ENCODE data around the gene LETM1. TPM values are rescaled to one million over a fixed set of nuclear protein-coding genes. Genes with fewer than 3 reads are reported as not detected.

The LETM1 gene
- total and polyA plus RNA-seq, 2 of the 8 experiments (the other 6 are each of a cell fraction or from before 2014, with no cell fraction given): 19.8 to 50.1 TPM

GRCh38 chr4:1769692-1770091, 86.3 kb downstream of the LETM1 start:
- 81% methylated on average over 4 of the region's 6 CpGs; no CpG with 5 or more reads in 1 of the 2 experiments for WGBS, 2 experiments (ENCODE audit: extremely low coverage in 1 of 2, insufficient coverage in 1 of 2, insufficient read length in 1 of 2, insufficient replicate concordance in 2 of 2, low coverage in 1 of 2, low lambda C conversion rate in 2 of 2, missing lambda C conversion rate in 1 of 2)
- POLR2A ChIA-PET (ENCODE audit: partially characterized antibody): interaction anchor here (1.0 to 17.2 kb wide), 4 partner anchors 8 to 21 kb away, joined by 3 to 170 read pairs (median 5); partner anchors contain the start of gene FGFR3
- H3K4me2 ChIP-seq (ENCODE audit: insufficient read depth in 1 of 2, low read depth in 2 of 2, low read length in 2 of 2): no peak overlapping the region
- H3K9ac ChIP-seq (replicated peaks in 1 of 4; ENCODE audit: extremely low read depth in 1 of 4, low read depth in 3 of 4, low read length in 3 of 4): no peak overlapping the region
- no peak overlapping the region for H2BK120ac ChIP-seq (replicated peaks; ENCODE audit: low read depth, low read length)
- H3K4ac ChIP-seq (replicated peaks; ENCODE audit: insufficient read length, low read depth, low read length): peak overlapping the region; percentile 46
- no peaks in the 10 kb centered on the region for H3K79me1 ChIP-seq (ENCODE audit: low read depth, low read length)
- H3K4me1 ChIP-seq (replicated peaks in 1 of 4; ENCODE audit: control insufficient read depth in 3 of 4, insufficient read depth in 4 of 4, low read length in 3 of 4): peaks cover 5 to 44% (median 30%) of the 10 kb centered on the region in 4 experiments
- peak overlapping the region; percentile 7; the same call in 1 of the 2 replicates for H4K8ac ChIP-seq (ENCODE audit: extremely low read depth, insufficient read depth, low read length)
- H3K56ac ChIP-seq (replicated peaks; ENCODE audit: insufficient read length, low read depth, low read length): no peak overlapping the region
- H3K23ac ChIP-seq (ENCODE audit: insufficient read length): no peak overlapping the region
- H3K9me3 ChIP-seq (ENCODE audit: insufficient read depth in 2 of 2, low read depth in 1 of 2, low read length in 1 of 2): no peaks in the 10 kb centered on the region
- H3K14ac ChIP-seq (ENCODE audit: insufficient read length): no peak overlapping the region
- CTCF ChIA-PET (ENCODE audit: partially characterized antibody): interaction anchor here (52.9 to 71.2 kb wide), 2 partner anchors 5 to 19 kb away, joined by 2507 read pairs; partner anchors contain the start of gene FGFR3
- H2AK5ac ChIP-seq (ENCODE audit: low read depth, low read length): 0 out of 2 replicates have a peak overlapping the region, but pooled peaks have one; percentile 65
- peaks cover 4% of the 10 kb centered on the region; the same call in 1 of the 2 replicates for H3K23me2 ChIP-seq (ENCODE audit: low read depth, low read length)
- peak overlapping the region; percentile 68; the same call in 1 of the 2 replicates for H2BK12ac ChIP-seq (ENCODE audit: low read depth, low read length)
- H2BK20ac ChIP-seq (ENCODE audit: low read length): no peak overlapping the region; the same call in 1 of the 2 replicates
- peaks cover 0 to 2% of the 10 kb centered on the region in 2 experiments for H4K20me1 ChIP-seq (replicated peaks in 1 of 2; ENCODE audit: control insufficient read depth in 1 of 2, insufficient read depth in 2 of 2, low read length in 2 of 2)
- no peak overlapping the region for H2AFZ ChIP-seq (ENCODE audit: low read length)
- peak overlapping the region; percentile 60; the same call in 1 of the 2 replicates for H3K18ac ChIP-seq (ENCODE audit: extremely low read depth, low read length)
- H3K27me3 ChIP-seq (replicated peaks in 1 of 4; ENCODE audit: control insufficient read depth in 3 of 4, extremely low read depth in 1 of 4, insufficient read depth in 3 of 4, low read length in 3 of 4): peaks cover 0 to 2% (median 0%) of the 10 kb centered on the region in 4 experiments; a peak in 2 of 7 replicates
- DNase-seq (ENCODE audit: low read depth in 1 of 2, low spot score in 2 of 2) (no peak), FAIRE-seq (no peak)
- H2BK15ac ChIP-seq (ENCODE audit: low read length): no peak overlapping the region; the same call in 1 of the 2 replicates
- TF ChIP-seq TEAD4 (IDR thresholded peaks at IDR 0.05; ENCODE audit: low read depth, low read length) (no peak), GABPA (IDR thresholded peaks at IDR 0.05; ENCODE audit: borderline replicate concordance, insufficient read depth, low read length) (no peak), TCF12 (IDR thresholded peaks at IDR 0.05; ENCODE audit: low read depth, low read length) (no peak), SUZ12 (IDR thresholded peaks at IDR 0.05; ENCODE audit: low read length) (no peak), BRCA1 (IDR thresholded peaks at IDR 0.05; ENCODE audit: low read depth, low read length) (no peak), SAP30 (IDR thresholded peaks at IDR 0.05; ENCODE audit: insufficient read depth, insufficient replicate concordance, low read length) (no peak), RFX5 (IDR thresholded peaks at IDR 0.05; ENCODE audit: borderline replicate concordance, low read depth, low read length) (no peak)
- H4K5ac ChIP-seq (ENCODE audit: insufficient read length, low read depth, low read length): no peak overlapping the region
- H3K4me3 ChIP-seq (ENCODE audit: extremely low read depth in 1 of 4, insufficient read depth in 2 of 4, low read depth in 3 of 4, low read length in 4 of 4): no peak overlapping the region
- peak overlapping the region; percentile 44 for H4K91ac ChIP-seq (replicated peaks; ENCODE audit: insufficient read length, low read length)
- H3K36me3 ChIP-seq (ENCODE audit: control insufficient read depth in 2 of 4, insufficient read depth in 4 of 4, low read length in 3 of 4): no peaks in the 10 kb centered on the region
- peak overlapping the region; percentile 75; the same call in 1 of the 2 replicates for H2BK5ac ChIP-seq (ENCODE audit: low read depth, low read length)
- H3K27ac ChIP-seq (ENCODE audit: low read depth, low read length): no peak overlapping the region
- H3K79me2 ChIP-seq (ENCODE audit: control insufficient read depth in 1 of 2, insufficient read depth in 2 of 2, low read length in 2 of 2): no peaks in the 10 kb centered on the region
